ENCODE results near the gene RBM38.
A peak's percentile ranks its signal among the peaks of the same experiment; 100 is the strongest.

DNA sequence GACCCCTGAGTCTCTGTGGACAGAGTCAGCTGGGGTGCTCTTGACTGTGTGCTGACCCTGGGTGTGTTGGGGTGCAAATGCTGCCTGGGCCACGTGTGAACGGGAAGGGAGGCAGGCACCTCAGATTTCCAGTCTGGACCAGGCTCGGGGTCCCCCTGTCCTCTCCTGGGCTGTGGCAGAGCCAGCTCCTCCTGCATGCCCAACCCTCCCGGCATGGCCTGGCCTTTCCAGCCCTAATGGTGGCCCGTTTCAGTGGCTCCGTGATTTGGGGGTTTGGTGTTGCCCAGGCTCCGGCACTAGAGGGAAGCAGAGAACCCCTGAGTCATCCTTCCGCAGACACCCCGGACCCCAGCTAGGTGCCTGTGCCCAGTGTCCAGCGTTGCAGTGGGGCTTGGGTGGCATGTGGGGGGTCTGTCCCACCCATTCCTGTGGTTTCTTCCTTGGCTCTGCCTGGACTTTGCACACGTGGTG lies 9.1 kb downstream of the RBM38 start:
- TF ChIP-seq, protein P1, sequence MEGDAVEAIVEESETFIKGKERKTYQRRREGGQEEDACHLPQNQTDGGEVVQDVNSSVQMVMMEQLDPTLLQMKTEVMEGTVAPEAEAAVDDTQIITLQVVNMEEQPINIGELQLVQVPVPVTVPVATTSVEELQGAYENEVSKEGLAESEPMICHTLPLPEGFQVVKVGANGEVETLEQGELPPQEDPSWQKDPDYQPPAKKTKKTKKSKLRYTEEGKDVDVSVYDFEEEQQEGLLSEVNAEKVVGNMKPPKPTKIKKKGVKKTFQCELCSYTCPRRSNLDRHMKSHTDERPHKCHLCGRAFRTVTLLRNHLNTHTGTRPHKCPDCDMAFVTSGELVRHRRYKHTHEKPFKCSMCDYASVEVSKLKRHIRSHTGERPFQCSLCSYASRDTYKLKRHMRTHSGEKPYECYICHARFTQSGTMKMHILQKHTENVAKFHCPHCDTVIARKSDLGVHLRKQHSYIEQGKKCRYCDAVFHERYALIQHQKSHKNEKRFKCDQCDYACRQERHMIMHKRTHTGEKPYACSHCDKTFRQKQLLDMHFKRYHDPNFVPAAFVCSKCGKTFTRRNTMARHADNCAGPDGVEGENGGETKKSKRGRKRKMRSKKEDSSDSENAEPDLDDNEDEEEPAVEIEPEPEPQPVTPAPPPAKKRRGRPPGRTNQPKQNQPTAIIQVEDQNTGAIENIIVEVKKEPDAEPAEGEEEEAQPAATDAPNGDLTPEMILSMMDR (IDR thresholded peaks at IDR 0.05 in 2 of 3, conservative IDR thresholded peaks at IDR 0.05 in 1 of 3; ENCODE audit: insufficient read depth in 2 of 3, low read depth in 1 of 3, low read length in 3 of 3), result 0 out of 6 replicates have a peak, but pooled peaks of 1 of the 3 experiments have one; percentile 11
- no peak for TF ChIP-seq DPF2 (IDR thresholded peaks at IDR 0.05)
- TF ChIP-seq, protein P2, sequence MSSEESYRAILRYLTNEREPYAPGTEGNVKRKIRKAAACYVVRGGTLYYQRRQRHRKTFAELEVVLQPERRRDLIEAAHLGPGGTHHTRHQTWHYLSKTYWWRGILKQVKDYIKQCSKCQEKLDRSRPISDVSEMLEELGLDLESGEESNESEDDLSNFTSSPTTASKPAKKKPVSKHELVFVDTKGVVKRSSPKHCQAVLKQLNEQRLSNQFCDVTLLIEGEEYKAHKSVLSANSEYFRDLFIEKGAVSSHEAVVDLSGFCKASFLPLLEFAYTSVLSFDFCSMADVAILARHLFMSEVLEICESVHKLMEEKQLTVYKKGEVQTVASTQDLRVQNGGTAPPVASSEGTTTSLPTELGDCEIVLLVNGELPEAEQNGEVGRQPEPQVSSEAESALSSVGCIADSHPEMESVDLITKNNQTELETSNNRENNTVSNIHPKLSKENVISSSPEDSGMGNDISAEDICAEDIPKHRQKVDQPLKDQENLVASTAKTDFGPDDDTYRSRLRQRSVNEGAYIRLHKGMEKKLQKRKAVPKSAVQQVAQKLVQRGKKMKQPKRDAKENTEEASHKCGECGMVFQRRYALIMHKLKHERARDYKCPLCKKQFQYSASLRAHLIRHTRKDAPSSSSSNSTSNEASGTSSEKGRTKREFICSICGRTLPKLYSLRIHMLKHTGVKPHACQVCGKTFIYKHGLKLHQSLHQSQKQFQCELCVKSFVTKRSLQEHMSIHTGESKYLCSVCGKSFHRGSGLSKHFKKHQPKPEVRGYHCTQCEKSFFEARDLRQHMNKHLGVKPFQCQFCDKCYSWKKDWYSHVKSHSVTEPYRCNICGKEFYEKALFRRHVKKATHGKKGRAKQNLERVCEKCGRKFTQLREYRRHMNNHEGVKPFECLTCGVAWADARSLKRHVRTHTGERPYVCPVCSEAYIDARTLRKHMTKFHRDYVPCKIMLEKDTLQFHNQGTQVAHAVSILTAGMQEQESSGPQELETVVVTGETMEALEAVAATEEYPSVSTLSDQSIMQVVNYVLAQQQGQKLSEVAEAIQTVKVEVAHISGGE (CRISPR knock-in tag; IDR thresholded peaks at IDR 0.05), result no peak
- TF ChIP-seq KLF1 (tag; IDR thresholded peaks at IDR 0.05), result no peak
- no peak for TF ChIP-seq RBM15 (IDR thresholded peaks at IDR 0.05; ENCODE audit: insufficient read depth, low read length)
- TF ChIP-seq, protein P3, sequence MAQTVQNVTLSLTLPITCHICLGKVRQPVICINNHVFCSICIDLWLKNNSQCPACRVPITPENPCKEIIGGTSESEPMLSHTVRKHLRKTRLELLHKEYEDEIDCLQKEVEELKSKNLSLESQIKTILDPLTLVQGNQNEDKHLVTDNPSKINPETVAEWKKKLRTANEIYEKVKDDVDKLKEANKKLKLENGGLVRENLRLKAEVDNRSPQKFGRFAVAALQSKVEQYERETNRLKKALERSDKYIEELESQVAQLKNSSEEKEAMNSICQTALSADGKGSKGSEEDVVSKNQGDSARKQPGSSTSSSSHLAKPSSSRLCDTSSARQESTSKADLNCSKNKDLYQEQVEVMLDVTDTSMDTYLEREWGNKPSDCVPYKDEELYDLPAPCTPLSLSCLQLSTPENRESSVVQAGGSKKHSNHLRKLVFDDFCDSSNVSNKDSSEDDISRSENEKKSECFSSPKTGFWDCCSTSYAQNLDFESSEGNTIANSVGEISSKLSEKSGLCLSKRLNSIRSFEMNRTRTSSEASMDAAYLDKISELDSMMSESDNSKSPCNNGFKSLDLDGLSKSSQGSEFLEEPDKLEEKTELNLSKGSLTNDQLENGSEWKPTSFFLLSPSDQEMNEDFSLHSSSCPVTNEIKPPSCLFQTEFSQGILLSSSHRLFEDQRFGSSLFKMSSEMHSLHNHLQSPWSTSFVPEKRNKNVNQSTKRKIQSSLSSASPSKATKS (CRISPR knock-in tag; IDR thresholded peaks at IDR 0.05), result no peak
- no peak for TF ChIP-seq NR2F6 (CRISPR knock-in tag; IDR thresholded peaks at IDR 0.05)
- no peak for TF ChIP-seq ESRRA (IDR thresholded peaks at IDR 0.05; ENCODE audit: borderline replicate concordance, low read depth)
- no peak for TF ChIP-seq STAG1 (CRISPR knock-in tag; IDR thresholded peaks at IDR 0.05; ENCODE audit: borderline replicate concordance)
- no peak for TF ChIP-seq ZNF121 (CRISPR knock-in tag; conservative IDR thresholded peaks at IDR 0.05)
- TF ChIP-seq, protein P4, sequence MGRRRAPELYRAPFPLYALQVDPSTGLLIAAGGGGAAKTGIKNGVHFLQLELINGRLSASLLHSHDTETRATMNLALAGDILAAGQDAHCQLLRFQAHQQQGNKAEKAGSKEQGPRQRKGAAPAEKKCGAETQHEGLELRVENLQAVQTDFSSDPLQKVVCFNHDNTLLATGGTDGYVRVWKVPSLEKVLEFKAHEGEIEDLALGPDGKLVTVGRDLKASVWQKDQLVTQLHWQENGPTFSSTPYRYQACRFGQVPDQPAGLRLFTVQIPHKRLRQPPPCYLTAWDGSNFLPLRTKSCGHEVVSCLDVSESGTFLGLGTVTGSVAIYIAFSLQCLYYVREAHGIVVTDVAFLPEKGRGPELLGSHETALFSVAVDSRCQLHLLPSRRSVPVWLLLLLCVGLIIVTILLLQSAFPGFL (CRISPR knock-in tag; IDR thresholded peaks at IDR 0.05), result no peak
- no peak for TF ChIP-seq POLR2AphosphoS5 (IDR thresholded peaks at IDR 0.05; ENCODE audit: control insufficient read depth, insufficient read depth, low read depth, low read length)
- TF ChIP-seq, protein P5, sequence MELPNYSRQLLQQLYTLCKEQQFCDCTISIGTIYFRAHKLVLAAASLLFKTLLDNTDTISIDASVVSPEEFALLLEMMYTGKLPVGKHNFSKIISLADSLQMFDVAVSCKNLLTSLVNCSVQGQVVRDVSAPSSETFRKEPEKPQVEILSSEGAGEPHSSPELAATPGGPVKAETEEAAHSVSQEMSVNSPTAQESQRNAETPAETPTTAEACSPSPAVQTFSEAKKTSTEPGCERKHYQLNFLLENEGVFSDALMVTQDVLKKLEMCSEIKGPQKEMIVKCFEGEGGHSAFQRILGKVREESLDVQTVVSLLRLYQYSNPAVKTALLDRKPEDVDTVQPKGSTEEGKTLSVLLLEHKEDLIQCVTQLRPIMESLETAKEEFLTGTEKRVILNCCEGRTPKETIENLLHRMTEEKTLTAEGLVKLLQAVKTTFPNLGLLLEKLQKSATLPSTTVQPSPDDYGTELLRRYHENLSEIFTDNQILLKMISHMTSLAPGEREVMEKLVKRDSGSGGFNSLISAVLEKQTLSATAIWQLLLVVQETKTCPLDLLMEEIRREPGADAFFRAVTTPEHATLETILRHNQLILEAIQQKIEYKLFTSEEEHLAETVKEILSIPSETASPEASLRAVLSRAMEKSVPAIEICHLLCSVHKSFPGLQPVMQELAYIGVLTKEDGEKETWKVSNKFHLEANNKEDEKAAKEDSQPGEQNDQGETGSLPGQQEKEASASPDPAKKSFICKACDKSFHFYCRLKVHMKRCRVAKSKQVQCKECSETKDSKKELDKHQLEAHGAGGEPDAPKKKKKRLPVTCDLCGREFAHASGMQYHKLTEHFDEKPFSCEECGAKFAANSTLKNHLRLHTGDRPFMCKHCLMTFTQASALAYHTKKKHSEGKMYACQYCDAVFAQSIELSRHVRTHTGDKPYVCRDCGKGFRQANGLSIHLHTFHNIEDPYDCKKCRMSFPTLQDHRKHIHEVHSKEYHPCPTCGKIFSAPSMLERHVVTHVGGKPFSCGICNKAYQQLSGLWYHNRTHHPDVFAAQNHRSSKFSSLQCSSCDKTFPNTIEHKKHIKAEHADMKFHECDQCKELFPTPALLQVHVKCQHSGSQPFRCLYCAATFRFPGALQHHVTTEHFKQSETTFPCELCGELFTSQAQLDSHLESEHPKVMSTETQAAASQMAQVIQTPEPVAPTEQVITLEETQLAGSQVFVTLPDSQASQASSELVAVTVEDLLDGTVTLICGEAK (IDR thresholded peaks at IDR 0.05), result no peak
- TF ChIP-seq, protein P5 (CRISPR knock-in tag; IDR thresholded peaks at IDR 0.05), result no peak
